HUDEP-2 (cell line): ENCODE data around the gene HBQ1.
"Not testable (repeated sequence)": the region's sequence is repeated elsewhere in the genome, so short reads cannot be mapped to it uniquely, and the experiment has no call there.

Source experiments
- DNase-seq, 76 experiments: peaks; one replicate each; lab custom pipeline; 2025; ENCODE audit not compliant: unreplicated experiment in 76 of 76; lab: John Stamatoyannopoulos, UW

HBQ1 gene

GRCh38 chr16:175011-175949 is 5.0 kb upstream of the HBQ1 start:
- DNase-seq = peak in 52 of 76 experiments; percentile 13 to 85 (median 54)

DNA sequence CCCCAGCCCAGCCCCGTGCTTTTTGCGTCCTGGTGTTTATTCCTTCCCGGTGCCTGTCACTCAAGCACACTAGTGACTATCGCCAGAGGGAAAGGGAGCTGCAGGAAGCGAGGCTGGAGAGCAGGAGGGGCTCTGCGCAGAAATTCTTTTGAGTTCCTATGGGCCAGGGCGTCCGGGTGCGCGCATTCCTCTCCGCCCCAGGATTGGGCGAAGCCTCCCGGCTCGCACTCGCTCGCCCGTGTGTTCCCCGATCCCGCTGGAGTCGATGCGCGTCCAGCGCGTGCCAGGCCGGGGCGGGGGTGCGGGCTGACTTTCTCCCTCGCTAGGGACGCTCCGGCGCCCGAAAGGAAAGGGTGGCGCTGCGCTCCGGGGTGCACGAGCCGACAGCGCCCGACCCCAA is 4.3 kb upstream of the HBQ1 start:
- not testable (repeated sequence) for DNase-seq

GRCh38 chr16:176477-177382 is 3.5 kb upstream of the HBQ1 start, which contains the start of gene HBA1:
HBA1 (plus strand) TSS chr16:176680; CDS start chr16:176717, 37 bp downstream.
- peak in 2 of 76 experiments; percentile 34 to 70 for DNase-seq

GRCh38 chr16:177394-177822 is 2.9 kb upstream of the HBQ1 start:
- peak in 37 of 76 experiments; percentile 15 to 82 (median 47) for DNase-seq

GRCh38 chr16:177981-178667 is 2.1 kb upstream of the HBQ1 start:
- DNase-seq = peak in 64 of 76 experiments; percentile 31 to 96 (median 62)

- peak in 49 of 76 experiments; percentile 26 to 96 (median 61) for DNase-seq
Observed at GRCh38 chr16:178668-179015, 1.6 kb upstream of the HBQ1 start.

- DNase-seq = peak in 39 of 76 experiments; percentile 7 to 76 (median 48)
Observed at GRCh38 chr16:179211-180092, 807 bp upstream of the HBQ1 start.

DNA sequence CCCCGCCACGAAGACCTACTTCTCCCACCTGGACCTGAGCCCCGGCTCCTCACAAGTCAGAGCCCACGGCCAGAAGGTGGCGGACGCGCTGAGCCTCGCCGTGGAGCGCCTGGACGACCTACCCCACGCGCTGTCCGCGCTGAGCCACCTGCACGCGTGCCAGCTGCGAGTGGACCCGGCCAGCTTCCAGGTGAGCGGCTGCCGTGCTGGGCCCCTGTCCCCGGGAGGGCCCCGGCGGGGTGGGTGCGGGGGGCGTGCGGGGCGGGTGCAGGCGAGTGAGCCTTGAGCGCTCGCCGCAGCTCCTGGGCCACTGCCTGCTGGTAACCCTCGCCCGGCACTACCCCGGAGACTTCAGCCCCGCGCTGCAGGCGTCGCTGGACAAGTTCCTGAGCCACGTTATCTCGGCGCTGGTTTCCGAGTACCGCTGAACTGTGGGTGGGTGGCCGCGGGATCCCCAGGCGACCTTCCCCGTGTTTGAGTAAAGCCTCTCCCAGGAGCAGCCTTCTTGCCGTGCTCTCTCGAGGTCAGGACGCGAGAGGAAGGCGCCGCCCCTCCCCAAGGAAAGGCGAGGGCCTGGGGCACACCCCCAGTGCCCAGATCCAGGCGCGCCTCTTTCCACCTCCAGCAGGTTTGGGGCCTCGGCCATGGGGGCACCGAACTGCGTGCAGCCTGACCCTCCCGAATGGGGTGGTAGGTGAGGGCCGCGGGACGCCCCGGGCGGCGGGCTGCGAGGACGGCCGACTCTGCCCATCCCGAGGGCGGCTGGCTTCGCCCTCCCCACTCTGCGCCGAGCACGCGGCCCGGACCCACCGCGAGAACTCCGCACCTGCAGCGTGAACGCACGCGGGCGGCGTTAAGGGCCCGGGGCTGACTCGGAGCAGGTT is 664 bp downstream of the HBQ1 start:
- DNase-seq = peak in 70 of 76 experiments; percentile 17 to 90 (median 79)

DNA sequence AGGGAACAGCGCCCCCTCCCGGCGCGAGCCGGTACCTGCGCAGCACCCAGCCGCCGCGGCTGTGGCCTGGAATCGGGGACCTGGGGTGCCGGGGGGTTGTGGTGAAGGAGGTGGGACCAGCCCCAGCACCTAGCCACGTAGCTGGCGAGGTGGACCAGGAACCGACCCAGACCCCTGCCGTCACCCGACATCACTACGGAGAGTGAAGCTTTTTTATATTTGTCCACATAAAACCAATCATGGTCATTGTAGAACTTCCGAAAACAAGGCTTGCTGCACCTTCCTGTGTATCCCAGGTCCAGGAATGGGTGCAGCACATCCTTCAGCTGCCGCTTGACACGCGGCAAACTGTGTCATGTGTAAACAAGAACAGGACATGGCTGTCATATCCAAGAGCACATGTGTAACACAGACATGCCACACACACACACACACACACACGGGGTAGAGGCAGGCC is 1.3 kb downstream of the HBQ1 start:
- DNase-seq = peak in 4 of 76 experiments; percentile 25 to 54 (median 42)

DNA sequence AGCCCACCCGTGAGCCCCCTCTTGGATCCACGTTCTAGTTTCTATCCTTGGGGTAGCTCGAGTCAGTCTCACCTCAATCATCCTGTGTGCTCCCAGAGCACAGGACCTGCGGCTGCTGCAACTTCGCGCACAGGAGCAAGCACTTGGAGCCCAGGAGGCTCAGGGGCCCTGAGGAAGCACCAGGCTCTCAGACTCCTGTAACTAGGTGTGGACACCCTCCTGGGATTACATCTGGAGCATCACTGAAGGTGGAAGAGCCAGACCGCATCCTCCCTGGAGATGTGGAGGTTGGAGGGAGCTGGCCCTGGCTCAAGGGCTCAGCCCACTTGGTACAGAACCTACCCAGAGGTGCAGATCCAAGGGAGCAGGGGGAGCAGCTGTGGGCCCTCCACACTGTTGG is 2.7 kb downstream of the HBQ1 start:
- DNase-seq = no peak

DNA sequence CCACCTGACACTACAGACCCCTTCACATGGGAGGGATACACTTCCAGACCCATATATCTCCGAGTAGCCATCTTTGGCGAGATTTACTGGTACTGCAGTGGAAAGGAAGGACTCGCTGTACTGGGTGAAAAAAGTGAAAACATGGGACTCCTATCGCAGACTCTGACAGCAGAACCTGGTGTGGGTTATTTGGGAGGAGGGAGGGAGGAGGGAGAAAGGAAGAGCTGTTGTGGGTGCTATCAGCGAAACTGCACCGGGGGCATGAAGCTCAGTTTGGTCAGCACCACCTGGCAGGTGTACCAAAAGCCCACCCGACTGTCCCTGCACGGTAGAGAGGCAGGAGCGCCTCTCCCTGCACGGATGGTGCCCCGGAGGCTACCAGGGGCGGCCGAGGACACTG is 5.0 kb downstream of the HBQ1 start:
- no peak for DNase-seq

- no peak for DNase-seq
Observed at GRCh38 chr16:185691-186090, 5.4 kb downstream of the HBQ1 start.

DNA sequence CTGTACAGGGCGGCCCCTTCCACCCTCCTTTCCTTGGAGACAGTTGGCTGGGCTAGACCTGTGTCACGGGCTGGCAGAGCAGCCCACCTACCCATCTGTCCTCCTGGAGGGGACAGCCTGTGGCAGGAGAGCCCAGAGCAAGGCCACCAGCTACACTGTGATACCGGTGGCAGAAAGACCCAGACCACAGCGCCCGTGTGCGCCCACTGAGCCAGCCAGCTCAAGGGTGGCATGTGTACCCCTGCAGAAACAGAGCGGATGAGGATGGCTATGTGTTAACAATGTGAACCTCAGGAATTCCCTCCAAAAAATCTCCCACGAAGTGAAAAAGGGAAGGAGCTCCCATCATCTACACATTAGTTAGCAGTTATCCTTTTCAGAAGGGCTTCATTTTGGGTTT is 7.1 kb downstream of the HBQ1 start:
- no peak for DNase-seq

GRCh38 chr16:188674-189073 is 8.4 kb downstream of the HBQ1 start:
- peak in 1 of 76 experiments; percentile 5 for DNase-seq

DNA sequence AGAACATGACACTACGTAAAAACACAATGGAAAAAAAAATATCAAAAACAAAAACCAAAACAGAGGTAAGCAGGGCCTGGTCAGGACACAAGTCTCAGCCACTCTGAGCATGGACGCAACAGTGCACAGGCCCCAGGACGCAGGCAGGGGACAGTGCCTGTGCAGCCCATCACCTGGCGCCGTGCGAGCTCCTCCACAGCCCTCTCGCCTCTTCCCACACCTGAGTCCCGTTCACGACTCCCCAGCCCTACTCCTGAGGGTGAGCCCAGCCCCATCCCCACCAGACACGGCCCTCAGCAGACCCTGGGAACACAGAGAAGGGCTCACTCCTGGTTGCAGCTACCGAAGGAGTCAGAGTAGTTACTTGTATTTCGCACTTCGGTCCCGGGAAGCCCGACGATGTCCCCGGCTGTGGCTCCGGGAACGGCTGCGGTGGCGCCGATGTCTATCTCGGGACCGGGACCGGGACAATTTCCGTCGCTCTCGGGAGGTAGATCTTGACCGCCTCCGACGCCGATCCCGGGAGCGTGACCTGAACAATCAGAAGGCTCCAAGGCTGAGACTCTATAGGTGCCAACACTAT is 9.4 kb downstream of the HBQ1 start:
- no peak for DNase-seq

GRCh38 chr16:191831-192230 is 11.6 kb downstream of the HBQ1 start:
- DNase-seq = no peak

DNA sequence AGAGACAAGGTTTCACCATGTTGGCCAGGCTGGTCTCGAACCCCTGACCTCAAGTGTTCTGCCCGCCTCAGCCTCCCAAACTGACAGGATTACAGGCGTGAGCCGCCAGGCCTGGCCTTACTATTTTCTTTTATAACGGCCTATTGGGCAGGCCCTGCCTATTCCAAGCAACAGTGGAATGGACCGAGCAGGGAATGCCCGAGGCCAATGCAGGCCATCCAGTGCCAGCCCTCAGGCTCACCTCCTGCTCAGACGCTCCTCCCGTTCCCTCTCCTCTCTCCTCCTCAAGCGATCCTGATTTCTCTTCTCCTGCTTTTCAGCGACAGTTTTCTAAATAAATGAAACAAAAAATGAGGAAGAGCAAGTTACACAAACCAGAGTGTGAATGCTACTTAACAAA is 12.4 kb downstream of the HBQ1 start:
- no peak for DNase-seq

GRCh38 chr16:193441-193840 is 13.2 kb downstream of the HBQ1 start:
- DNase-seq = no peak
